GM21529 (cell line): Measurements from ENCODE around the gene CD164L2.
"Not testable (repeated sequence)": the region's sequence is repeated elsewhere in the genome, so short reads cannot be mapped to it uniquely, and the experiment has no call there.

Source experiments
- ATAC-seq: cut with Tn5 transposase; IDR thresholded peaks from one replicate; pipeline ENCODE4 v1.9.1; 2021; ENCODE audit not compliant: unreplicated experiment

Gene CD164L2

GRCh38 chr1:27391511-27392095, 8.5 kb upstream of the CD164L2 start:
- ATAC-seq: no peak

- no peak for ATAC-seq
Observed at GRCh38 chr1:27388337-27389005, 5.3 kb upstream of the CD164L2 start.

GRCh38 chr1:27384797-27385196, 1.7 kb upstream of the CD164L2 start:
- ATAC-seq: not testable (repeated sequence)

- no peak for ATAC-seq
Observed at GRCh38 chr1:27383661-27384060, 528 bp upstream of the CD164L2 start.

GRCh38 chr1:27381969-27382762, 967 bp downstream of the CD164L2 start:
- no peak for ATAC-seq

- ATAC-seq: no peak
Observed at GRCh38 chr1:27380766-27381733, 2.1 kb downstream of the CD164L2 start.

GRCh38 chr1:27380224-27380623, 2.9 kb downstream of the CD164L2 start:
- no peak for ATAC-seq

GRCh38 chr1:27379564-27380122, 3.5 kb downstream of the CD164L2 start:
- no peak for ATAC-seq

- no peak for ATAC-seq
Observed at GRCh38 chr1:27377760-27378495, 5.2 kb downstream of the CD164L2 start.

- ATAC-seq: no peak
Observed at GRCh38 chr1:27374362-27375086, 8.6 kb downstream of the CD164L2 start, which contains the start of gene FCN3. TSS of gene FCN3 (minus strand) at chr1:27374824. CDS start at chr1:27374818, 6 bp downstream.

GRCh38 chr1:27372808-27373690, 10.1 kb downstream of the CD164L2 start:
- ATAC-seq: no peak

GRCh38 chr1:27372022-27372807, 10.9 kb downstream of the CD164L2 start:
- no peak for ATAC-seq

GRCh38 chr1:27368869-27369582, 14.1 kb downstream of the CD164L2 start:
- no peak for ATAC-seq

GRCh38 chr1:27367160-27367650, 15.9 kb downstream of the CD164L2 start:
- no peak for ATAC-seq

GRCh38 chr1:27366411-27367159, 16.5 kb downstream of the CD164L2 start, which contains the start of gene MAP3K6:
TSS of gene MAP3K6 (minus strand) at chr1:27366961. CDS start at chr1:27366597, 364 bp downstream.
- peak; percentile 37 for ATAC-seq

GRCh38 chr1:27366113-27366410, 17.1 kb downstream of the CD164L2 start:
- peak; percentile 40 for ATAC-seq
